H1 (cell line): ENCODE data around the gene SYT2. TPM values are rescaled to one million over a fixed set of nuclear protein-coding genes. Genes with fewer than 3 reads are reported as not detected.

Source experiments
- CTCF ChIA-PET: fragments of 300-600 bp; sonication (Branson Sonifier 250); formaldehyde crosslinking; loops from one replicate; lab custom pipeline; 2021; ENCODE audit not compliant: partially characterized antibody; lab: Charles Lee
- POLR2A ChIA-PET: fragments of 300-600 bp; sonication (Branson Sonifier 250); formaldehyde crosslinking; loops from one replicate; lab custom pipeline; 2021; ENCODE audit warnings: inconsistent platforms; ENCODE audit not compliant: partially characterized antibody; lab: Charles Lee
- DNase-seq, 2 experiments: peaks; one replicate each; pipeline versions ENCODE4 v3.0.0 to v3.0.0-alpha.2; 2010 to 2022; ENCODE audit warnings: low spot score in 2 of 2, low read depth in 1 of 2, mixed read lengths in 1 of 2
- FAIRE-seq: peaks from 2 replicates; lab custom pipeline; 2011; peaks lifted over from hg19 to GRCh38; lab: Jason Lieb, UNC
- H2AFZ ChIP-seq: 2 replicates; pipeline ENCODE4 v1.8.1; 2012; ENCODE audit warnings: low read length, inconsistent platforms
- H2AK5ac ChIP-seq: 2 replicates; pipeline ENCODE4 v1.6.1; 2013; ENCODE audit warnings: low read depth, low read length
- H2BK120ac ChIP-seq: replicated peaks from 2 replicates; pipeline ENCODE3; 2013; ENCODE audit warnings: low read depth, low read length, inconsistent platforms
- H2BK12ac ChIP-seq: 2 replicates; pipeline ENCODE4 v1.6.1; 2013; ENCODE audit warnings: low read depth, low read length
- H2BK15ac ChIP-seq: 2 replicates; pipeline ENCODE4 v1.6.1; 2013; ENCODE audit warnings: low read length
- H2BK20ac ChIP-seq: 2 replicates; pipeline ENCODE4 v1.6.1; 2013; ENCODE audit warnings: low read length
- H2BK5ac ChIP-seq: 2 replicates; pipeline ENCODE4 v1.6.1; 2013; ENCODE audit warnings: low read depth, low read length
- H3K14ac ChIP-seq: 2 replicates; pipeline ENCODE4 v1.6.1; 2013; ENCODE audit warnings: inconsistent platforms; ENCODE audit not compliant: insufficient read length
- H3K18ac ChIP-seq: 2 replicates; pipeline ENCODE4 v1.6.1; 2013; ENCODE audit warnings: low read length; ENCODE audit errors: extremely low read depth
- H3K23ac ChIP-seq: 2 replicates; pipeline ENCODE4 v1.6.1; 2013; ENCODE audit warnings: inconsistent platforms; ENCODE audit not compliant: insufficient read length
- H3K23me2 ChIP-seq: 2 replicates; pipeline ENCODE4 v1.6.1; 2013; ENCODE audit warnings: low read depth, low read length
- H3K27ac ChIP-seq: 2 replicates; pipeline ENCODE4 v1.6.1; 2011; ENCODE audit warnings: low read depth, low read length, inconsistent platforms
- H3K27me3 ChIP-seq, 4 experiments: replicated peaks in 1 of 4; 1 replicate in 1 of 4; 2 replicates in 3 of 4; pipeline versions ENCODE4 v1.6.1 to v1.8.1; 2011 to 2013; ENCODE audit warnings: low read length in 3 of 4, mild to moderate bottlenecking in 3 of 4, inconsistent platforms in 2 of 4, mixed read lengths in 2 of 4, moderate library complexity in 1 of 4; ENCODE audit not compliant: control insufficient read depth in 3 of 4, insufficient read depth in 3 of 4; ENCODE audit errors: extremely low read depth in 1 of 4
- H3K36me3 ChIP-seq, 4 experiments: 2 replicates each; pipeline versions ENCODE4 v1.6.1 to v1.8.1; 2011 to 2013; ENCODE audit warnings: mild to moderate bottlenecking in 4 of 4, low read length in 3 of 4, moderate library complexity in 2 of 4, control low read depth in 1 of 4, inconsistent platforms in 1 of 4; ENCODE audit not compliant: insufficient read depth in 4 of 4, control insufficient read depth in 2 of 4
- H3K4ac ChIP-seq: replicated peaks from 2 replicates; pipeline ENCODE3; 2013; ENCODE audit warnings: low read length, low read depth, mixed read lengths, inconsistent platforms; ENCODE audit not compliant: insufficient read length
- H3K4me1 ChIP-seq, 4 experiments: replicated peaks in 1 of 4; 1 replicate in 1 of 4; 2 replicates in 3 of 4; pipeline versions ENCODE4 v1.6.1 to v1.8.1; 2011 to 2013; ENCODE audit warnings: low read length in 3 of 4, inconsistent platforms in 2 of 4, mixed read lengths in 1 of 4; ENCODE audit not compliant: insufficient read depth in 4 of 4, control insufficient read depth in 3 of 4
- H3K4me2 ChIP-seq, 2 experiments: 2 replicates each; pipeline versions ENCODE4 v1.6.1 to v1.8.1; 2011 to 2013; ENCODE audit warnings: low read depth in 2 of 2, low read length in 2 of 2, control low read depth in 1 of 2, inconsistent platforms in 1 of 2, mild to moderate bottlenecking in 1 of 2; ENCODE audit not compliant: insufficient read depth in 1 of 2
- H3K4me3 ChIP-seq, 4 experiments: fragments of 200-600, 300-600 bp in 1 of 4; sonication (generic), shearing (Covaris generic), sonication (Bioruptor Twin) in 1 of 4; 2 replicates each; pipeline versions ENCODE4 v1.5.1 to v1.8.1; 2011 to 2016; ENCODE audit warnings: low read length in 4 of 4, low read depth in 3 of 4, control low read depth in 2 of 4, inconsistent platforms in 2 of 4, mild to moderate bottlenecking in 2 of 4, mixed read lengths in 1 of 4, moderate library complexity in 1 of 4; ENCODE audit not compliant: insufficient read depth in 2 of 4; ENCODE audit errors: extremely low read depth in 1 of 4
- H3K56ac ChIP-seq: replicated peaks from 2 replicates; pipeline ENCODE3; 2013; ENCODE audit warnings: low read depth, mild to moderate bottlenecking, mixed read lengths, low read length, inconsistent platforms; ENCODE audit not compliant: insufficient read length
- H3K79me1 ChIP-seq: 2 replicates; pipeline ENCODE4 v1.6.1; 2013; ENCODE audit warnings: low read depth, low read length, control low read depth
- H3K79me2 ChIP-seq, 2 experiments: 2 replicates each; pipeline versions ENCODE4 v1.6.1 to v1.8.1; 2012 to 2013; ENCODE audit warnings: low read length in 2 of 2, mild to moderate bottlenecking in 2 of 2, inconsistent platforms in 1 of 2; ENCODE audit not compliant: insufficient read depth in 2 of 2, control insufficient read depth in 1 of 2
- H3K9ac ChIP-seq, 4 experiments: replicated peaks in 1 of 4; 1 replicate in 1 of 4; 2 replicates in 3 of 4; pipeline versions ENCODE4 v1.6.1 to v1.8.1; 2011 to 2013; ENCODE audit warnings: low read depth in 3 of 4, low read length in 3 of 4, control low read depth in 2 of 4, mild to moderate bottlenecking in 2 of 4, moderate library complexity in 2 of 4, inconsistent platforms in 1 of 4; ENCODE audit errors: extremely low read depth in 1 of 4
- H3K9me3 ChIP-seq, 2 experiments: 2 replicates each; pipeline versions ENCODE4 v1.6.1 to v1.8.1; 2012 to 2013; ENCODE audit warnings: mild to moderate bottlenecking in 2 of 2, moderate library complexity in 2 of 2, control low read depth in 1 of 2, inconsistent platforms in 1 of 2, low read depth in 1 of 2, low read length in 1 of 2, mixed read lengths in 1 of 2; ENCODE audit not compliant: insufficient read depth in 2 of 2
- H4K20me1 ChIP-seq, 2 experiments: replicated peaks in 1 of 2; 2 replicates each; pipeline versions ENCODE3 to v1.8.1; 2011 to 2013; ENCODE audit warnings: inconsistent platforms in 2 of 2, low read length in 2 of 2, mild to moderate bottlenecking in 1 of 2; ENCODE audit not compliant: insufficient read depth in 2 of 2, control insufficient read depth in 1 of 2
- H4K5ac ChIP-seq: 2 replicates; pipeline ENCODE4 v1.6.1; 2013; ENCODE audit warnings: low read length, low read depth, mixed read lengths, inconsistent platforms; ENCODE audit not compliant: insufficient read length
- H4K8ac ChIP-seq: 2 replicates; pipeline ENCODE4 v1.8.0; 2013; ENCODE audit warnings: mild to moderate bottlenecking, moderate library complexity, low read length, inconsistent platforms; ENCODE audit not compliant: insufficient read depth; ENCODE audit errors: extremely low read depth
- H4K91ac ChIP-seq: replicated peaks from 2 replicates; pipeline ENCODE3; 2013; ENCODE audit warnings: low read length, mixed read lengths, inconsistent platforms; ENCODE audit not compliant: insufficient read length
- CBX5 ChIP-seq: fragments of 300-800, 300-1000 bp; sonication (generic); IDR thresholded peaks from 2 replicates; pipeline ENCODE4 v1.7.1; 2016; ENCODE audit warnings: antibody characterized with exemption, low read length, low read depth
- NANOG ChIP-seq: IDR thresholded peaks from 2 replicates; pipeline ENCODE4 v1.6.1; 2011; ENCODE audit warnings: low read length, low read depth, mild to moderate bottlenecking, inconsistent platforms; ENCODE audit not compliant: insufficient read depth, poor library complexity, severe bottlenecking
- RFX5 ChIP-seq: IDR thresholded peaks from 2 replicates; pipeline ENCODE4 v1.6.1; 2011; ENCODE audit warnings: low read depth, low read length, improper control_type of control experiment, borderline replicate concordance
- SIRT6 ChIP-seq: IDR thresholded peaks from one replicate; pipeline ENCODE4 v1.7.1; 2012; ENCODE audit warnings: low read length, inconsistent platforms
- WGBS, 2 experiments: shearing (Covaris generic) in 1 of 2; methylation state at CpG; one replicate each; pipeline versions ENCODE4 v1.1.6 to v1.1.7; 2013 to 2015; ENCODE audit warnings: low lambda C conversion rate in 2 of 2, mixed read lengths in 2 of 2, inconsistent platforms in 1 of 2, low coverage in 1 of 2, missing lambda C conversion rate in 1 of 2; ENCODE audit not compliant: insufficient replicate concordance in 2 of 2, insufficient coverage in 1 of 2, insufficient read length in 1 of 2; ENCODE audit errors: extremely low coverage in 1 of 2, missing lambda C conversion rate in 1 of 2; 5-methylcytosine and 5-hydroxymethylcytosine counted together
- polyA plus RNA-seq, 7 experiments: library from polyadenylated mRNA; depleted of rRNA in 3 of 7; stranded (reverse) in 5 of 7; unstranded in 2 of 7; fragments of >200 nt in 5 of 7; fragments of 200-250 nt in 2 of 7; gene quantifications; 1 replicate in 5 of 7; 2 replicates in 1 of 7; 4 replicates in 1 of 7; pipeline versions ENCODE4 v1.2.1 to v1.2.3, GENCODE V29; 2011 to 2013; ENCODE audit warnings: missing spikeins in 2 of 7, mixed read lengths in 2 of 7
- total RNA-seq: library from RNA; stranded (reverse); fragmentation: NEBNext Ultra II Directional; extraction: Animal tissue kit (Norgen Biotek cat#: 25700); gene quantifications from 2 replicates; pipeline ENCODE4 v1.2.1, GENCODE V29; 2021
- TF ChIP-seq, protein P1 (sequence below), 3 experiments: IDR thresholded peaks; 1 replicate in 2 of 3; 2 replicates in 1 of 3; pipeline versions ENCODE4 v1.5.1 to v1.6.1; 2011; ENCODE audit warnings: low read length in 3 of 3, mild to moderate bottlenecking in 3 of 3, inconsistent platforms in 2 of 3, low read depth in 1 of 3, moderate library complexity in 1 of 3; ENCODE audit not compliant: insufficient read depth in 1 of 3; ENCODE audit errors: control extremely low read depth in 1 of 3

The SYT2 gene
- total and polyA plus RNA-seq, 2 of the 8 experiments (the other 6 are each of a cell fraction or from before 2014, with no cell fraction given), result 2.8 to 11.0 TPM

DNA sequence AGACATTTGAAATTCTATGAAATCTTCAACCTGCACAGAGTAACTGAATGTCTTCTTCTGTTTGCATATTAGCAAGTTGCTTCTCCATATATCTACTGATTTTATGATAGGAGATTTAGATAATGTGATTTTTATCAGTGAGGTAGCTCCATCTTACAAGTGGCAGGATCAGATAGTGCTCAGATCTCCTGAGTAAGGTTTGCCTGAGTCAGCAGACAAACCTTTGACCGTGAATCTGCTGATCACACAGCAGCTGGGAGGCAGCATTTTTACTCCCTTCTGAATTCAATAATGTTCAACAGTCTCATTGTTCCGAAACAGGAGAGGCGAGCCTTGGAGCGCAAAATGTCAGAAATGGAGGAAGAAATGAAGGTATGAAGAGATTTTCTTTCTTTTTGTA, 141.4 kb downstream of the SYT2 start:
- Histone ChIP-seq H3K79me2 (no peaks in the 10 kb centered on the region), H4K5ac (no peak overlapping the region), H4K91ac (no peak overlapping the region)
- DNase-seq, result no peak
- TF ChIP-seq, protein P1, sequence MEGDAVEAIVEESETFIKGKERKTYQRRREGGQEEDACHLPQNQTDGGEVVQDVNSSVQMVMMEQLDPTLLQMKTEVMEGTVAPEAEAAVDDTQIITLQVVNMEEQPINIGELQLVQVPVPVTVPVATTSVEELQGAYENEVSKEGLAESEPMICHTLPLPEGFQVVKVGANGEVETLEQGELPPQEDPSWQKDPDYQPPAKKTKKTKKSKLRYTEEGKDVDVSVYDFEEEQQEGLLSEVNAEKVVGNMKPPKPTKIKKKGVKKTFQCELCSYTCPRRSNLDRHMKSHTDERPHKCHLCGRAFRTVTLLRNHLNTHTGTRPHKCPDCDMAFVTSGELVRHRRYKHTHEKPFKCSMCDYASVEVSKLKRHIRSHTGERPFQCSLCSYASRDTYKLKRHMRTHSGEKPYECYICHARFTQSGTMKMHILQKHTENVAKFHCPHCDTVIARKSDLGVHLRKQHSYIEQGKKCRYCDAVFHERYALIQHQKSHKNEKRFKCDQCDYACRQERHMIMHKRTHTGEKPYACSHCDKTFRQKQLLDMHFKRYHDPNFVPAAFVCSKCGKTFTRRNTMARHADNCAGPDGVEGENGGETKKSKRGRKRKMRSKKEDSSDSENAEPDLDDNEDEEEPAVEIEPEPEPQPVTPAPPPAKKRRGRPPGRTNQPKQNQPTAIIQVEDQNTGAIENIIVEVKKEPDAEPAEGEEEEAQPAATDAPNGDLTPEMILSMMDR (IDR thresholded peaks at IDR 0.05; ENCODE audit: control extremely low read depth in 1 of 3, insufficient read depth in 1 of 3, low read depth in 1 of 3, low read length in 3 of 3), result no peak
- TF ChIP-seq SIRT6 (no peak), CBX5 (no peak), RFX5 (no peak), NANOG (no peak)
- TF ChIP-seq, all 59 proteins: peak for 0
- H3K14ac ChIP-seq, result no peak overlapping the region
- no peak overlapping the region for H2BK5ac ChIP-seq
- ChIA-PET CTCF (interaction anchor here (0.9 to 10.1 kb wide), 14 partner anchors 8 to 147 kb away, joined by 3 to 78 read pairs (median 5); no protein-coding TSS in a partner anchor), POLR2A (interaction anchor here (1.0 to 1.4 kb wide), 4 partner anchors 9 to 64 kb away, joined by 3 to 4 read pairs (median 4); no protein-coding TSS in a partner anchor)
- H3K23me2 ChIP-seq, result no peaks in the 10 kb centered on the region
- WGBS, 2 experiments, result 91% methylated on average over 4 of the region's 4 CpGs; no CpG with 5 or more reads in 1 of the 2 experiments
- H2BK15ac ChIP-seq, result no peak overlapping the region; the same call in 1 of the 2 replicates
- H2BK12ac ChIP-seq, result peak overlapping the region; percentile 10; the same call in 1 of the 2 replicates
- H3K27ac ChIP-seq, result no peak overlapping the region
- H2AFZ ChIP-seq, result no peak overlapping the region
- H3K18ac ChIP-seq, result no peak overlapping the region
- H3K56ac ChIP-seq, result no peak overlapping the region
- no peak overlapping the region for H3K23ac ChIP-seq
- no peaks in the 10 kb centered on the region for H4K20me1 ChIP-seq
- H2BK20ac ChIP-seq, result peak overlapping the region; percentile 7; the same call in 1 of the 2 replicates
- H3K27me3 ChIP-seq, result no peaks in the 10 kb centered on the region
- no peak overlapping the region for H3K4me2 ChIP-seq
- no peaks in the 10 kb centered on the region for H3K9me3 ChIP-seq
- no peak overlapping the region for H3K9ac ChIP-seq
- H2BK120ac ChIP-seq, result no peak overlapping the region
- H3K79me1 ChIP-seq, result no peaks in the 10 kb centered on the region
- H3K36me3 ChIP-seq, result no peaks in the 10 kb centered on the region
- H4K8ac ChIP-seq, result no peak overlapping the region
- FAIRE-seq, result no peak
- H2AK5ac ChIP-seq, result no peak overlapping the region
- H3K4me1 ChIP-seq, result peaks cover 4 to 25% (median 15%) of the 10 kb centered on the region in 4 experiments; a peak in 6 of 7 replicates
- H3K4ac ChIP-seq, result no peak overlapping the region
- no peak overlapping the region for H3K4me3 ChIP-seq
